Body of pancreas (tissue), 4 donors: ENCODE measurements around the gene MMP24.

Experiments
- CTCF ChIP-seq, 7 experiments: fragments of 450-650 bp in 4 of 7; fragments of 200-600 bp in 3 of 7; sonication (generic) in 3 of 7; IDR thresholded peaks; one replicate each; pipeline ENCODE4 v1.5.1; 2016 to 2019; ENCODE audit warnings: antibody characterized with exemption in 7 of 7
- POLR2A ChIP-seq, 3 donors: fragments of 450-650 bp; IDR thresholded peaks; one replicate each; pipeline ENCODE4 v1.6.1; 2016; ENCODE audit warnings: antibody characterized with exemption in 3 of 3, mild to moderate bottlenecking in 2 of 3

GRCh38 chr20:35187584-35188190 lies 38.8 kb upstream of the MMP24 start:
- TF ChIP-seq CTCF (IDR thresholded peaks at IDR 0.05) (no peak), POLR2A (IDR thresholded peaks at IDR 0.05) (no peak)
